Fibroblast of gingiva (primary cell): ENCODE data around the gene SLC25A24.
"Not testable (repeated sequence)": the region's sequence is repeated elsewhere in the genome, so short reads cannot be mapped to it uniquely, and the experiment has no call there.

Source experiments
- DNase-seq: peaks from one replicate; pipeline ENCODE4 v3.0.0-alpha.2; 2011; ENCODE audit warnings: low read depth

Gene SLC25A24

DNA sequence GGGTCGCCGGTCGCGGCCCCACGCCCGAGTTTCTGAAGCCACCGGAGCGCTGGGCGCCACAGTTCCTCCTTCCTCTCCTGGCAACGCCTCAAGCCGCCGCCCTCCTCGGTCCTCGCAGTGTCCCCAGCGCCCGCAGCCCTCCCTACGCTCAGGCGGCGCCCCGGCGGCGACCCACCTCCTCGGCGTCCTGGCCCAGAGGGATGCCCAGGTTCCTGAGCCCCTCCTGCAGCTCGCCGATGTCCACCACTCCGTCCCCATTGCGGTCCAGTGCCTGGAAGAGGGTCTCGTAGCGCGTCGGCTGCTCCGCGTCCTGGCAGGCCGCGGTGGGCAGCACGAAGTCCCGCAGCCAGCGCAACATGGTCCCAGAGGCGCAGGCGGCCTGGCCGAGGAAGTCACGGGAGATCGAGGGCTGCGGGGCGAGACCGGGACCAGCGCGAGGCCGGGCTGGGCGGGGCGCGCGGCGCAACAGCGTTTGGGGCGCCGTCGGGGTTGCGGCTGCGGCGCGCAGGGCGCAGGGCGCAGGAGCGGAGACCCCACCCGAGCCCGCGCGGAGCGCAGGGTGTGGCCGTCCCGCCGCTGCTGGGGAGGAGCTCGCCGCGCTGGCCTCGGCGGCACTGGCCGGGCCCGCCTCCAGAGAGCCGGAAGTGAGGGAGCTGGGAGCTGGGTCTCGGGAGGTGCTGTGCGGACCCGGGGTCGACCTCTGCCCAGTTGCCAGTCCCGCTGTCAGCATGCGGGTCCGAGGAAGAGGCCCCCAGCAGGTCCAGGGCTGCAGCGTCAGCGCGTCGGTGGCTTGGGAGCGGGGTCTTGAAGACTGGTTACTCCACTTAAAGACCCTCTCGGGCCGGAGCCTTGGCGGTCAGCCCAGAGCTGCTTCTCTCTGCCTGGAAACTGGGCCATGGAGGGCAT is at the start of gene SLC25A24:
TSS of gene SLC25A24 (minus strand) at position 563 of the 906 bp plus-strand sequence. CDS start at position 358, 205 bp downstream.
- DNase-seq, result peak; percentile 82

DNA sequence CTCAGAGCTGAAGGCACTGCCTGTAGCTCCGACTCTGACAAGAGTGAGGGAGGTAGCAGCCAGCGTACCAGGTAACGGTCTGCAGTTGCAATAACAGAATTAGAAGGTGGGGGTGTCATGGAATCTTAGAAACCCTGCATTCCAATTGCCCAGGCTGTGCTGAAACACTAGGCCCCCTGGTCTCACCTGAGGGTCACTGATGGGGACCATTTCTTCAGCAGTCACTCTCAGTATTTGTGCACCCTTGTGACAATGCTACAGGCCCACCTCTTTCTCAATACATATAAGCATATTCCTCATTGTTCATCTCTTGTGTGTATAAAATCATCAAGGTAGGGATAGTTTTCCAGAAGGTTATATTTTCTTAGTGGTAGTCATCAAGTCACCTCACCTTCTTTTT is 43.8 kb upstream of the SLC25A24 start, which contains the start of gene NBPF4:
TSS of gene NBPF4 (minus strand) at position 101 of the 400 bp plus-strand sequence. CDS start 315 bp downstream, outside the sequence.
- DNase-seq, result not testable (repeated sequence)

DNA sequence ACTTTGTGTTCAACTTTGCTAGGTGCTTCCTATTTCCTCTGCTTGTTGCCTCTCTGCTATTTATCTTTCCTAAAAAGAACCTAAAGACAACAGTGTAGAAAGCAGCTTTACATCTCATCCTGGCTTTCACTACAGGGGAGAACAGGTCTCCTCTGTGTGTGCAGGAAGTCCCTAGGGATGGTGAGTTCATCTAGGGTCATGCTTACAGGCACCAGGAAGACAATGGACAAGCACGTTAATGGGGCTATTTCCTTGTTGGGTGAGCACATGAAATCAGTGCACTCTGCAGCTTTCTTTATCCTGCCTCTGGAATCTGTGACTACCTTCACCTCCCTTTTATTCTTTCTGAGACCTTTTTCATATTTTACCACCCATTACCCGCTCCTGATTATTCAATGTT is 39.3 kb upstream of the SLC25A24 start:
- not testable (repeated sequence) for DNase-seq

DNA sequence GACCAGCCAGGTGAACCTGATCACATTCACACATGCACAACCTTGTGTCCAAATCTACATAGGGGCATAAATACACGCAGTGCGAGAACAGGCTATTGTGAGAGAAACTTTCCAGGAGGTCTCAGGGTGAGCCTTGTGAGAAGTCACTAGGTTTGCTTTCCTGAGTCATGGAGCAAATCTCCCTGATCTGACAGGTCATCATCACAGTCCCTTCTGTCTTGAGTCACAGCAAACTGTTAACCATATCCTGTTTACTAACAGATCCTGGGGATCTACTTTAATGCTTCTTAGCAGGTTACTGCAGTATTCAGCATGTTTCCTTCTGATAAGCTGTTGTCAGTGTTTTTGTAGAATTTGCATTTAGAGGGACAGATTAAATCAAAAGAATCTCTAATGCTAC is 35.2 kb upstream of the SLC25A24 start:
- not testable (repeated sequence) for DNase-seq

DNA sequence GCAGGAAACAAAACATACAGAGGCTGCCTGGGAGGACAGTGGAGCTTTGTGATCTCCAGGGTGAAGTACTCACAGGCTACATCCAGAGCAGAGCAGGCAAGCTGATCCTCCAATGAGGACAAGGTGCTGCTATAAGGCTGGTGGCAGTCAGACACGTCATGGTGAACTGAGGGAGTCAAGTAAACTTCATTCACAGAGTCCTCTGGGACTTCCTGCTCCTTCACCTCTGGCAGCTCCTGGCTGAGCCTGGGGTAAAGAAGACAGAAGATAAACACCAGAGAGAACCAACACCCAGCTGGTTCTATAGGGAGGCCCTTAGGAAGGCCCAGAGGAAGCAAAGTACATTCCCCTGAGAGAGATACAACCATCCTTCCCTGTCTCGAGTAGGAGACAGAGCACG is 32.0 kb upstream of the SLC25A24 start:
- not testable (repeated sequence) for DNase-seq

DNA sequence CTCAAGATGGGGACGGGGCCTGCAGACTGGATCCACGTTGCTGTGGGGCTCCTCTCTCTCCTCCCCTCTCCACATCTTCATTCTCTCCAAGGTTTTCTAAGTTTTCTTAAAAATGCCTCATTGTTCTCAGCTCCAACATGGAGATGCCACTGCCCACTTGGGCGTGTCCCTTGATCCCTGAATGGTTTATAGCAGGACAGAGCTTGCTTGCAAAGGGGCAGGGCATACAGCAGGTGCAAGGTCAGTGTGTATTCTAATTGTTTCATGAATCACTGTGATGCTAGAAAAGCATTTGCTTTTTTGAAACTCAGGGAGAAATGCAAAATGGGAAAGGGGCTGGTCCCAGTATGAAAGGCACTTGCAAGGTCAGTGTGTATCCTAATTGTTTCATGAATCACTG is 29.8 kb upstream of the SLC25A24 start:
- not testable (repeated sequence) for DNase-seq

DNA sequence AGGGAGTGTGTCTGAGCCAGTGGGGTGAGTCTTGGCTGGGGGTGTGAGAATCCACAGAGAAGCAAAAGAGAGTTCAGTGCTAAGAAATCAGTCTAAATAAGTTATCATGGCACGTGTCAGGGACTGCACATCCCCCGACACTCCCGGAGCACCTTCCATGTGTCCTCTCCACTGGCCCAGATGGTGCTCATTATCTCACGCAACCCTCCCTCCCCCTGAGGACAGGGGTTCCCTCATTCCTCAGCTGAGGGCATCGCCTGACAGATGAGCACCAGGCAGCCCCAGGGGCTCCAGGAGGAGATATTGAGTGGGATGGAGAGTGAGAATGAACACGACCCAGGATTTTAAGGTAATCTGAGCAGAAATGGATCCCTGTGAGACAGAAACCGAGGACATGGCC is 27.6 kb upstream of the SLC25A24 start:
- not testable (repeated sequence) for DNase-seq

DNA sequence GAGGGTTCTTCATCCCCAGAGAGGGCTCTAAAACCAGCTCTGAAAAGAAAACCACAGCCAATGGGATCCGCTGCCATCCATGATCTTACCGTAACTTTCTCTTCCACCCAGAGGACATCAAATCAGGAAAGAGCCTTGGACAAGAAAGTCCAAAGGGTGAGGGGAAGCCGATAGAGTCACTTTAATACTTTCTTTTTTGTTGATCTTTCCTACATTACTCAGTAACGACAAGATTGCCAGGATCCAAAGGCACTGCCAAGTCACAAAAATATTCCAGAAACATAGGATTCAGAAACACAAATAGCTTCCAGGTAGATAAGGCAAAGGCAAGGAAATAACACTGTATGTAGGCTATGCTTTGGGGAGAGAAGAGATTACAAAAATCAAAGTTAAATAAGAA is 26.7 kb upstream of the SLC25A24 start:
- not testable (repeated sequence) for DNase-seq

DNA sequence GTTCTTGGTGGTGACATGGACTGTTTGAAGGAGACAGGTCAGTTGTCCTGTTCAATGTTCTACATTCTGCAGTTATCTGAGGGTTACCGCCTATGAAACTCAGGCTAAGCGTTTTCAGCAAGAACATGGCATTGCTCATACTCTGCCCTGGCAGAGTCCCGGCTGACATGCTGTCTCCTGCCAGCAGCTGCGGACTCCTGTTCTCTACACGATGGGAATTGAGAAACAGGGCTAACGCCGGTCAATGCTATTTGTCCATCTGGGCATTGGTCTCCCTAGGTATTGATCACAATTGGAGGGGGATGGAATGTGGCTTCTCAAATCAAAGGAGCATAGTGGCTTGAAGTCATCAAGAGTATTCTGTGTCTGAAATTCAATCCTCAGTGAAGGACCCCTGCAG is 23.1 kb upstream of the SLC25A24 start:
- DNase-seq, result not testable (repeated sequence)

DNA sequence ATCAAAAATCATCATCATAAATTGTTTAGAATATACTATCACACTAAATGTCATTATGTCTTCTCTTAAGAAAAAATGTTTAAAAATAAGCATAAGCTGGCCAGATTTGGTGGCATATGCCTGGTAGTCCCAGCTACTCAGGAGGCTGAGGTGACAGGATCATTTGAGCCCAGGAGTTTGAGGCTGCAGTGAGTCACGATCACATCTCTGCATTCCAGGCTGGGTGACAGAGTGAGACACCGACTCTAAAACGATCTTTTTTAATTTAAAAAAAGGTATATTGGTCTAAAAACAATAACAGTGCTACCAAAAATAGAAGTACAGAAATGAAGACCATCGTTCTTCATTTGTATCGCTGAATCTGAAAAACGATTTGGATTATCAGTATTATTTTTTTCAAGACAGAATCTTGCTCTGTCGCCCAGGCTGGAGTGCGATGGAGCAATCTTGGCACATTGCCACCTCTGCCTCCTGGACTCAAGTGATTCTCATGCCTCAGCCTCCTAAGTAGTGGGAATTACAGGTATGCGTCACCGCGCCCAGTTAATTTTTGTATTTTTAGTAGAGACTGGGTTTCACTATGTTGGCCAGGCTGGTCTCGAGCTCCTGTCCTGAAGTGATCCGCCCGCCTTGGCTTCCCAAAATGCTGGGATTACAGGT is 17.5 kb upstream of the SLC25A24 start:
- not testable (repeated sequence) for DNase-seq

DNA sequence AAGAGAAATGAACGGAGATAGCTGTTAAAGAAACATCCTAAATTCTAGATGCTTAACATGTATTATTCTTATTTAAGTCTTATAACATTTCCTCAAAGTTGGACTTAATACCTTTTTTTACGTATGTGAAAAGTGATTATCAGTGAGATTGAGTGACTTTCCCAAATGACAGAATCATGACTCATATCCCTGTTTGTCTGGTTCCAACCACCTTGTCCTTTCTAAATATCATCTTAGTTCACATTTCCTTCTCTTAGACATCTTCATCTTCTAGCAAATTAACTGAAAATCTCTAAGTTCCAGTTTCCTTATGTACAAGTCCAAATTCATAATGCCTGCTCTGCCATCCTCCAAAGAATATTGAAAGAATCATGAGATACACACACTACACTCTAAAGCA is 16.9 kb upstream of the SLC25A24 start:
- DNase-seq, result not testable (repeated sequence)

DNA sequence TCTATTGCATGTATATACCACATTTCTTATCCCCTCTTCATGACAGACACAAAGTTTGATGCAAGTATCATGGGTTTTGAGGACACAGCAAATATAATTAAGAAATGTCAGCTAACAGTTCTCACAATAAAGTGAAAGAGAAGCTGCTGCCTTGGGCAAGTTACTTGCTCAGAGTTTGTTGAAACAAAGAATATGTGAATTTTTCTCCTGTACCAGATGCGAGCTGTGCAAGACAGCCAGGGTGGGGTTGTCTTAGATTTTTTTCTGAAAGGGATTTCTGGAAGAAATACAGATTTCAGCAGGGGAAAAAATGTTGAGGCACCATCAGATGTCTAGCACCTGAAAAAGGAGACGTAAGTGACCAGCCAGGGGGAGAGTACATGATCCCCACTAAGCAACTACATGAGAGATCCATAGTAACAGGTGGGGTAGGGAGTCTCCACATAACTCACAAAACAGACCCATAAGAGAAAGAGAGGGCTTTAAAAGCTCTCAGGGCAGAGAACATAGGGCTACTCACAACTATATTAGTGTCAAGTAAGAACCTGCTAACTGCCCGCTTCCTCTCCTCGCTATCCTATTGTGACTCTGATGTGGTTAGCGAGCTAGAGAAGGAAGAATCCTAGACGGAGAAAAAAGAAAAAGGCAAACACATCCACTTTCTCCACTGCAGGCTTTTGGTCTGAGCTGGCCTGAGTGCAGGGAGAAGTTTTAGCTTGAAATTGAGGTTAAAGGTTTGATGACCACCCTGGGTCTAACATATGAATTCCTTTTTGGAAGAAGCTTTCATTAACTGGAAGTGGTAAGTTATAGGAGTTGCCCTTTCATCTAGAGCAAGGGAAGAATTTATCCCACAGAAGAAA is 16.1 kb upstream of the SLC25A24 start:
- not testable (repeated sequence) for DNase-seq

DNA sequence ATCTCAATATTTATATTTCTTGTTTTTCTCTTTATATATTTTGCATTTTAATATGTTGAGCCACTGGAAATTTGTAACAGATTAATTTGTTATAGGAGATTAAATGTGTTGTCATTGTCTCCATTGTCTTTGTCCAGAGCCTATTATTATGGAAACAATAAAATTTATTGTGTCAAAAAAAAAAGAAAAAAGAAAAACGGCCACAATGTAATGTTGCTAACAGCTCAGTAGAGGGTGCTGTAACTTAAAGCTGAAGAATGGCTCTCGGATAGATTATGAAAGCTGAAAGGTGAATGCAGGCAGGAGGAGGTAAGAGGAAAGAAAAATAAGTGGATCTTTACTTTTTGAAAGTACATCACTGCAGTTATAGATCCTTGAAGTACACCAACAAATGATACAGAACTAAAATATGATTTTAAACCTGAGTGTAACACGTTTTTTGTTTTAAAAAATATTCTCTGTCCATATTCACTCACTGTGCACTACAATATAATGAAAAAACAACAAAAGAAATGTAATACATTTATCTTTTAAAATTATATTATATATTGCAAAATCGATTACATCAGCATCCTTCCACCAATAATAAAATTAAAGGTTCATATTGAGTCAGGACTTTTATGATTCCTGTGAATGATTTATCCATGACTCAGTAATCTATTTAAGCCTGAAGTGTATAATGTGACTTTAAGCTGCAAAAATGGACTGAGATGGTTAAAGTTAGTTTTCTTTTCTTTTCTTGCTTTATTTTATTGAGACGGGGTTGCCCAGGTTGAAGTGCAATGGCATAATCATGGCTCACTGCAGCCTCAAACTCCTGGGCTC is 14.7 kb upstream of the SLC25A24 start:
- not testable (repeated sequence) for DNase-seq

DNA sequence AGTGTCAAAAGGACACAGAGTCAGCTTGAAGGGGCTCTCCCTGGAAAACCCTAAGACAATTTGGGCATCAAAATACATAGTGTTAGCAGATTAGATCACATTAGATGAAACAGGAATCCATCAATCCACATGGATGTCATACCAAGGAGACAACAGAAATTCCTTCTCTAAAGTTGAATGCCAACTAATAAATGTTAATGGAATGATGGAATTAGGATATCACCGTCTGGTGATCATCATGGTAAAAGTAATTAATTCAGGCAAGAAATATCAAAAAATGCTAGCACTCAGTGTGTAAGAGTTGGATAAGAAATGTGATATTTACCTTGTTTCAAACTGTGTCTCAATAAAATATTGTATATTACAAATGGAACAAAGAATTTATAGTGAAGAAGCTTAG is 10.9 kb upstream of the SLC25A24 start:
- DNase-seq, result no peak

DNA sequence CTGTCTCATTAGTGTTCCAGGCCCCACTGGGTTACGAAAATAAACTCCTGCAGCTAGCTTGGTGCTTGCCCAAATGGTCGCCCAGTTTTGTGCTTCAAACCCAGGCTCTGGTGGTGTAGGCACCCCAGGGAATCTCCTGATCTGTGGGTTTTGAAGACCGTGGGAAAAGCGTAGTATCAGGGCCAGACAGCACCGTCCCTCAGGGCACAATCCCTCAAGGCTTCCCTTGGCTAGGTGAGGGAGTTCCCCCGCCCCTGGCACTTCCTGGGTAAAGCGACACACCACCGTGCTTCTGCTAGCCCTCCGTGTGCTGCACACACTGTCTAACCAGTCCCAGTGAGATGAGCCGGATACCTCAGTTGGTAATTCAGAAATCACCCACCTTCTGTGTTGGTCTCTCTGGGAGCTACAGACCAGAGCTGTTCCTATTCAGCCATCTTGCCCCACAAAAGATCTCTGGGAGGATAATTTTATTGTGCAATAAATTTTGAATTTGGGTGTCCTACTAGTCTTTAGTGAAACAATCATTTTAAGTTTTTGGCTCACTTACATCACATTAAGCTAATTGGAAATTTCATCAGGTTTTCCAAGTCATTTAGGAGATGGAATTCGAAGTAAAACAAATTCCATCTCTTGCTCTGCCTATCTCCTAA is 9.4 kb upstream of the SLC25A24 start:
- no peak for DNase-seq

DNA sequence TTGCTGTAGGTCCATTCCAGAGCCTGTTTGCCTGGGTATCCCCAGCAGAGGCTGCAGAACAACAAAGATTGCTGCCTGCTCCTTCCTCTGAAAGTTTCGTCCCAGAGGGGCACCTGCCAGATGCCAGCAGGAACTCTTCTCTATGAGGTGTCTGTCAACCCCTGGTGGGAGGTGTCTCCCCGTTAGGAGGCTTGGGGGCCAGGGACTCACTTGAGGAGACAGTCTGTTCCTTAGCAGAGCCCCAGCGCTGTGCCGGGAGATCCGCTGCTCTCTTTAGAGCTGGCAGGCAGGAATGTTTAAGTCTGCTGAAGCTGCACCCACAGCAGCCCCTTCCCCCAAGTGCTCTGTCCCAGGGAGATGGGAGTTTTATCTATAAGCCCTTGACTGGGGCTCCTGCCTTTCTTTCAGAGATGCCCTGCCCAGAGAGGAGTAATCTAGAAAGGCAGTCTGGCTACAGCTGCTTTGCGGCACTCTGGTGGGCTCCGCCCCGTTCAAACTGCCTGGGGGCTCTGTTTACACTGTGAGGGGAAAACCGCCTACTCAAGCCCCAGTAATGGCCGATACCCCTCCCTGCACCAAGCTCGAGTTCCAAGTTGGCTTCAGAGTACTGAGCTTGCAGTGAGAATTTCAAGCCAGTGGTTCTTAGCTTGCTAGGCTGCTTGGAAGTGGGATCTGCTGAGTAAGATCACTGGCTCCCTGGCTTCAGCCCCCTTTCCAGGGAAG is 8.7 kb upstream of the SLC25A24 start:
- no peak for DNase-seq

DNA sequence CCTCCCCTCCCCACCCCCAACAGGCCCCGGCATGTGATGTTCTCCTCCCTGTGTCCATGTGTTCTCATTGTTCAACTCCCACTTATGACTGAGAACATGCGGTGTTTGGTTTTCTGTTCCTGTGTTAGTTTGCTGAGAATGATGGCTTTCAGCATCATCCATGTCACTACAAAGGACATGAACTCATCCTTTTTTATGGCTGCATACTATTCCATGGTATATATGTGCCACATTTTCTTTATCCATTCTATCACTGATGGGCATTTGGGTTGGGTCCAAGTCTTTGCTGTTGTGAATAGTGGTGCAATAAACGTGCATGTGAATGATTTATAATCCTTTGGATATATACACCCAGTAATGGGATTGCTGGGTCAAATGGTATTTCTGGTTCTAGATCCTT is 3.4 kb upstream of the SLC25A24 start:
- DNase-seq, result not testable (repeated sequence)

DNA sequence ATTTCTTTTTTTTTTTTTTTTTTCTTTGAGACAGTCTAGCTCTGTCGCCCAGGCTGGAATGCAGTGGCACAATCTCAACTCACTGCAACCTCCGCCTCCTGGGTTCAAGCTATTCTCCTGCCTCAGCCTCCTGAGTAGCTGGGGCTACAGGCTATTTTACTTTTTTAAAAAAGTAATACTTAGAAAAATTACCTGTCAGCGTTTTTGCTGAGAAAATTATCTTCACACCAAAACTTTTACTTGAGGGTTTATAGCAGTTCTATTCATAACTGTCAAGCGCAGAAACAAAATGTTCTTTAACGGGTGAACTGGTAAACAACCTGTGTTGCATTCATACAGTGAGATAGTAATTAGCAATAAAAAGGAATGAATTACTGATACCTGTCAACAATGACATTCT is 1.5 kb upstream of the SLC25A24 start:
- DNase-seq, result no peak

DNA sequence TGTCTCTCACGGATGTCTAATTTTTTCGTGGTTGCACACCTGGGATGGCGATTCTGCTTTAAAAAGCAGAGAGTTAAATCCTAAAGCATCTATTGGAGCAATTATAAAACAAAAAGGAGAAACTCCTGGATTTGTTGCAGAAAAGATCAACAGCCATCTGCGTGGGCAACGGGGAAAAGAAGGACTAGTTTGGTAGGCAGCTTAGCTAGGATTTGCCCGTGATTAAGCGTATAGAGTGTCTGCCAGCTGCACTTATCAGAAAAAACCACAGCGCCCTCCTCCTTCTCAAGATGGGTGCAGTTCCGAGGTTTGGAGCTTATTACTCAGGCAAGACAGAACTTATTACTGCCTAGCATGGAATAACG is 526 bp upstream of the SLC25A24 start:
- peak; percentile 75 for DNase-seq

DNA sequence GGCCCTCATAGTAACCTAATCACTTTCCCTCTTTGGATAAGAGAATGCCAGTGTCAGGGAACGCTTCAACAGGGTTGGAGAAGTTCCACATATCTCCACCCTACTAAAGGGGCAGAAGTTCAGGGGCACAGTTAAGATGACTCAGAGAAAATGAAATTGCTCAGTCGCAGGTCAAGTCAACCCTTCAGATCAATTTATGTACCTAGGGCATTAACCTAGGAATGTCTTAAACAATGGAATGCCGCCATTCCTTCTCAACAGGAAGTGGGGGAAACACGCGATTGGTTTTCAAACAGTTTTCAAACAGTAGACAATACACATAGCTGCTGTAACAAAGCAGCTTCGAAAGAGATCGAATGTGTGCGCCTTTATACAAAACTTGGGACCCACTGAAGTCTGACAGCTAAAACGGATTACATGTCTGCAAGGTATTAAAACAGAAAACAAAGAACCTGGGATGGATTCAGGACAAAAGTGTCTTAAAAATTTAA is 897 bp downstream of the SLC25A24 start:
- DNase-seq, result peak; percentile 24
